NCI-H2196 treated with DMSO at 0.1 percent for 48 hours (cell line): ENCODE measurements around the gene DGKE.
A peak's percentile ranks its signal among the peaks of the same experiment; 100 is the strongest.

Source experiments
- DNase-seq: peaks from one replicate; lab custom pipeline; 2025; ENCODE audit not compliant: unreplicated experiment; lab: John Stamatoyannopoulos, UW

Gene DGKE

DNA sequence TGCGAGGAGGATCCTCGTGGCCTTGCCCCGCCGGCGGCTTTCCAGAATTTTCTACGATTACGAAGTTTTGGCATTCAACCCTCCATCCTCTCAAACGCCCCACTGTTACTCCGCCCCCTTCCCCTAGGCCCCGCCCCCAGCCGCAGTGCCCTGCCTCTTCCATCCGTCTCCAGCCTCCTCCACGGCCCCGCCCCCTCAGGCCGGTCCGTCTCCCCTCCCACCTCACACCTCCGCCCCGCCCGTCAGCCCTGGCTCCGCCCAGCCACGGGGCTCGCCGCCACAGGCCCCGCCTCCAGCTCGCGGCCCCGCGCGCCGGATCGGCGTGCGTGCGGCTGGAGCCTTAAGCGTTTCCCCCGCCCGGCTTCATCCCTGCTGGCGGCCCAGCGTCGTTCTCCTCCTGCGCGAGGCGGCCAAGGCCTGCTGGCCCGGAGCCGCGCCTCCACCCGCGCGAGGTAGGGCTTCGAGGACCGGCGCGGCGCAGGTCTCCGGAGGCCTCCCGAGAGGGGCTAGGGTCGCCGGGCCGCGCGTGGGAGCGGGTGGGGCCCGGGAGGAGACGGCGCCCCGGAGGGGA is at the start of gene DGKE, which contains the start of gene C17orf67:
Gene DGKE, plus strand, starts transcription at position 343 of the 571 bp plus-strand sequence. CDS start 645 bp downstream, outside the sequence.
Gene C17orf67, minus strand, starts transcription at position 112 of the 571 bp plus-strand sequence. CDS start 18,110 bp downstream, outside the sequence.
- peak; percentile 87 for DNase-seq

GRCh38 chr17:56785405-56785804 is 48.5 kb upstream of the DGKE start:
- DNase-seq: no peak

DNA sequence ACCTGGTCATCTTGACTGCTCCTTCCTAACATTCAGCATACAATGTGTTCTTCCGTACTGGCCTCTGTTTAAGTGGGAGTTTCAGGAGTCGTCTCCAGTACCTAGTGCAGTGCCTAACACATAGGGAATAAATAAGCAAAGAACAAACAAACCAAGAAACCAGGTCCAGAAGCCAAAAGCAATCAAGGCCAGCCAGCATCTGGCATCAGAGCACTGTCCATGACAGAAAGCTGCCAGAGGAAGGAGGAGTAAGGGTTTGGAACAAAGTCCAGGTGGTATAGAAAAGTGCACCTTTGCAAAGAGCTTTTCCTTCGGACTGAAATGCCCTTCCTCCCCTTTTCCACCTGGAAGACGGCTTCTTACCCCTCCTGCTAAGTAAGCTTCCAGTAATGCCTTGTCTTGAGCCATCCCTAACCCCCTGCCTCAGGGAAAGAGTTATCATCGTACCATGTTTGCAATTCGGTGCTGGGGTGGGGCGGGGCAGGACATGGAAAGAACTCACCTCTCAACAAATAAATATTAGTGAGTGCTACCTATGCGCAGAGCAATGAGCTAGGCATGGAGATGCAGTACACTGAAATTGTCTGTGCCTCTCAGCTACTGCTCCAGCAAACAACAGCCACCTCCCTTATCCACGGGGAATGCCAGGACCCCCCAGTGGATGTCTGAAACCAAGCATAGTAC is 47.8 kb upstream of the DGKE start:
- DNase-seq: no peak

- no peak for DNase-seq
Measured at GRCh38 chr17:56786989-56787482, 46.9 kb upstream of the DGKE start.

GRCh38 chr17:56792267-56792666 is 41.7 kb upstream of the DGKE start:
- no peak for DNase-seq

DNA sequence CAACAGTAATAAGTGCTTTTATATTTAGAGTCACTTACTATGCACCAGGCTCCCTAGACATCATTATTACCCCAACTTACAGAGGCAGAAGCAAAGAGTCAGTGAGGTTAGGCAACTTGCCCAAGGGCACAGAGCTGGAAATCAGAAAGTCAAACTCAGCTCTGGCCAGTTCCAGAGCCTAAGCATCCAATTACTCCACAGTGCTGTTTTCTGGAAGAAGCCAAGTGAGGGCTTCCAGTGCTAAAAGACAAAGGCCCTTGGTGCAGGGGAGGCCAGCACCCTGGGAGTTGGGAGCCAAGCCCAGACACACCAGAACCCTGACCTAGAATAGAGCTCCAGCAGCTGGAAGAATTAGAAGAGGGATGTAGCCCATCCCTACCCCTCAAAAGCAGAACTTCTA is 40.4 kb upstream of the DGKE start:
- DNase-seq: no peak

DNA sequence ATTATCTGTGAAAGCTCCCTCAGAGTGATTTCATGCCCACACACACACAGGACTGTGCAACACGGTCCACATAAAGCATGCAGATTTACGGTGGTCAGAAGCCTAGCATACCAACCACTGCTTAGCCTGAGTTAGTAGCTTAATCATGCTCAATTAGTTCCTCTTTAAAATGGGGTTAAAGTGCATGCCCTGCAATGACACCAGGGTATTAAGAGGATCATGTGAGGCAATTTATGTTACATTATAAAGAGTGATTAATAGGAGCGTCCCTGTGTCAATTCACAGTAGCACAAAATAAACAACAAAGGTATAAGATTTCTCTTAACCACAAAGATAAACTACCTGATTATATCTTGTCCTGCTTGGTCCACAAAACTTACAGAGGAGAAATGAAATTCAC is 40.0 kb upstream of the DGKE start:
- no peak for DNase-seq

GRCh38 chr17:56795221-56795865 is 38.6 kb upstream of the DGKE start:
- no peak for DNase-seq

- no peak for DNase-seq
Measured at GRCh38 chr17:56796536-56796935, 37.4 kb upstream of the DGKE start.

DNA sequence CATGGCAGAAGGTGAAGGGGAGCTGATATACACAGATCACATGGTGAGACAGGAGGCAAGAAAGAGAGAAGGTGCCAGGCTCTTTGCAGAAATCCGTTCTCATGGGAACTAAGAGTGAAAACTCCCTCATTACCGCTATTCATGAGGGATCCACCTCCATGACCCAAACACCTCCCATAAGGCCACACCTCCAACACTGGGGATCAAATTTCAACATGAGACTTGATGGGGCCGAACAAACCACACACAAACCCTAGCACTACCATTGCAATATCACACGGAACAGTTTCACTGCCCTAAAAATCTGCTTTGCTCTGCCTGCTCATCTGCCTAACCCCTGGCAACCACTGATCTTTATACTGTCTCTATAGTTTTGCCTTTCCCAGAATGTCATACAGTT is 35.0 kb upstream of the DGKE start:
- DNase-seq: no peak

DNA sequence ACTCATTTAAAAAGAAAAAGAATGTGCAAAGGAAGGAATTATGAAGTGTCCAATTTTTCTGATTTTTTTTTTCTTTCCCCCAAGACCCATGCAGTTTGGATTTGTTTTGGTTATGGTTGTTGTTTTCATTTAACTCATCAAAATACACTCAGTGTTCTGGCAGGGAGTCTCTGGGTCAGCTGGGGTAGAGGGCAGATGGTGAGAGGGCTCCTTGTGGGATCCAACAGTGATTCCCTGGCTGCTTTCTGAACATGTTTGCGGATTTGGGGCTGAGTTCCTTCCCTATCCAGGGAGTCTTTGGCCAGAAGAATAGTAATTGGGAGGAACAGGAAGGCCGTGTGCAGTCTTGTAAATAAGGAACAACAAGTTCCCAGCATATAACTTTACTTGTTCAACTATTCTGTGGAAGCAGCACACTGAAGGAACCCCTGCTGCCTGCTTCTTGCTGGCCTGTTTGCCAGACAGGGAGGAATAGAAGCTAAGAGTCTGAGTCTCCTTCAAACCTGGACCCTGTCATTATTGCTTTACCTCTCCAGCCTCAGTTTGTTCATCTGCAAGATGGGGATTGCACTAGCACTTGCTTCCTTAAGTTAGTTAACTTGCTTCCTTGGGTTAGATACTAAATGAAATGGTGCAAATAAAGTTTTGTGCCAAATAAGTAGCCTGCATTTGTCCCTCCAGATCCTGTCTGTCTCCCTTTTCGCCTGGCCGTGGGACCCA is 32.3 kb upstream of the DGKE start:
- no peak for DNase-seq

GRCh38 chr17:56803071-56803470 is 30.9 kb upstream of the DGKE start:
- DNase-seq: no peak

DNA sequence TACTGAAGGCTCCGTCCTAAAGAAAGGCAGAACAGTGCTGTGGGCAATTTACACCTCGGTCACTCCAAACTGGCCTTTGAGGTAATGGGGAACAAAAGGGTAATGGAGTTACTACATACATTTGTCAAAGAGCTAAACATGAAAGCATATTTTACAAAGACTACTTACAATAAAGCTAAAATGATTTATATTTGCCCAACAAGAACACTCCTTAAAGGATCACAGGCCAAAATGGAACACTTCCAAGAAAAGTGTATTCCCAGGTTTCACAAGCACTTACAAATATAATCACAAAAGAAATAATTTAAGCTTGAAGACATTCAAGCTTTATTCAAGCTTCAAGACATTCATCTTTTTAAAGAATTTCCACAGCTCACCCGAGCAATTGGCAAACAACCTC is 29.5 kb upstream of the DGKE start:
- no peak for DNase-seq

DNA sequence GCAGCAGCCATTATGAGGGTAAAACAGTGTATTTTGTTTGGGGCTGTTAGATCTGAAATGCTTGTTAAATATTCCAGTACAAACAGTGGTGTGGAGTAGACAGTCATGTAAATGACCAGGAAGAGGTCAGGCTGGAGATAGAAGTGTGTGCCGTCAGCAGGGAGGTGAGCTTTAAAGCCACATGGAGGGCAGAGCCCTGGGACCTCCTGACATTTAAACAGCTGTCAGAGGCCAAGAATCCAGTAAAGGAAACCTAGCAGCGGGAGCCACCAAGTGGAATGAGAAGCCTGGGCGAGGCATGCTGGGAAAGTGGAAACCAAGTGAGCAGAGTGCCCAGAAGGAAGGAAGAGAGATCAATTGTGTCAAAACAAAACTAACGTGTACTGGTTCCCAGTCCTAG is 27.0 kb upstream of the DGKE start:
- DNase-seq: no peak

DNA sequence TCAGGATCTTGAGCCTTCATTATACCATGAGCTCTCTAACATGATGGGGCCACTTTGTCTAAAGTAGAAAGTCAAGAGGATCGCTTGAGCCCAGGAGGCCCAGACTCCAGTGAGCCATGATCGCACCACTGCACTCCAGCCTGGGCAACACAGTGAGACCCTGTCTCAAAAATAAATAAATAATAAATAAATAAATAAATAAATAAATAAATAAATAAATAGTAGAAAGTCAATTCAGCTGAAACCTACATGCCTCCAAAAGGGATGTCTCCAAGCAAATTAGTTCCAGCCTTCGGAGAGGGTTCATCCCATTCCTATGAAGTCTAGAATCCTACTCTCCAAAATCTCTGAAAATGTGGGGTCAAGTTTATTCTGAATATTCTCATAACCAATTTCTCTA is 26.2 kb upstream of the DGKE start:
- no peak for DNase-seq

GRCh38 chr17:56808503-56808902 is 25.4 kb upstream of the DGKE start:
- no peak for DNase-seq

DNA sequence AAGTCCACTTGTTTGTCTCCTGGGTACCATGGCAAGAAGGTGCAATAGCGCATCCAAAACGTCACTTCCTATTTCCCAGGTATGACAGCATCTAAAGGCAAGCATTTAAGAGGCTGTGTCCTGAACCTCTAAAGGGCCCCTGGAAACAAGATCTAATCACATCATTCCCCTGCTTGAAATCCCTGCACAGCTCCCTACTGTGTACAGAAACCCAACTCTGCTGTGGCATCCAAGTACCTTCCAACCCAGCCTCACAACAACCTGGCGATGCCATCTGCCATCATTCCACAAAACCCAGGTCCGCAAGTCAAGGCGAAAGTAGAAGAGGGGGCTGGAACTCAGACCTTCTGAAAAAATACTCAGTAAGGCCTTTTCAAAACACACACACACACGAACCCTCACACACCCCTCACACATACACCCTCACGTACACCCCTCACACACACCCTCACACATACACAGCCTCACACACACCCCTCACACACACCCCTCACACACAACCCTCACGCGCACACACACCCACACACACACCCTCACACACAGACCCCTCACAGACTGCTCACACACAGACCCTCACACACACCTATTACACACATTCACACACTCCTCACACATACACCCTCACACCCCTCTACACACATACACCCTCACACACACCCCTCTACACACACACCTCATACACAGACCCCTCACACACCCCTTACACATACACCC is 24.7 kb upstream of the DGKE start:
- DNase-seq: no peak

DNA sequence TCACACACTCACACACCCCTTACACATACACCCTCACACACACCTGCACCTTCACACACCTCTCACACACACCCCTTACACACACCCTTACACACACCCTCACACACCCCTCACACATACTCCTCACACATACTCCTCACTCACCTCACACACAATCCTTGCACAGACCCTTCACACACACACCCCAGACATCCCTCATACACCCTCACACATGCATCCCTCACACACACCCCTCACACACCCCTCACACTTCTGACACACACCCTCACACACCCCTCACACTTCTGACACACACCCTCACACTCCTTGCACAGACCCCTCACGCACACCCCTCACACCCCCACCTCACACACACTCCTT is 24.2 kb upstream of the DGKE start:
- DNase-seq: no peak

- no peak for DNase-seq
Measured at GRCh38 chr17:56810343-56810742, 23.6 kb upstream of the DGKE start.

DNA sequence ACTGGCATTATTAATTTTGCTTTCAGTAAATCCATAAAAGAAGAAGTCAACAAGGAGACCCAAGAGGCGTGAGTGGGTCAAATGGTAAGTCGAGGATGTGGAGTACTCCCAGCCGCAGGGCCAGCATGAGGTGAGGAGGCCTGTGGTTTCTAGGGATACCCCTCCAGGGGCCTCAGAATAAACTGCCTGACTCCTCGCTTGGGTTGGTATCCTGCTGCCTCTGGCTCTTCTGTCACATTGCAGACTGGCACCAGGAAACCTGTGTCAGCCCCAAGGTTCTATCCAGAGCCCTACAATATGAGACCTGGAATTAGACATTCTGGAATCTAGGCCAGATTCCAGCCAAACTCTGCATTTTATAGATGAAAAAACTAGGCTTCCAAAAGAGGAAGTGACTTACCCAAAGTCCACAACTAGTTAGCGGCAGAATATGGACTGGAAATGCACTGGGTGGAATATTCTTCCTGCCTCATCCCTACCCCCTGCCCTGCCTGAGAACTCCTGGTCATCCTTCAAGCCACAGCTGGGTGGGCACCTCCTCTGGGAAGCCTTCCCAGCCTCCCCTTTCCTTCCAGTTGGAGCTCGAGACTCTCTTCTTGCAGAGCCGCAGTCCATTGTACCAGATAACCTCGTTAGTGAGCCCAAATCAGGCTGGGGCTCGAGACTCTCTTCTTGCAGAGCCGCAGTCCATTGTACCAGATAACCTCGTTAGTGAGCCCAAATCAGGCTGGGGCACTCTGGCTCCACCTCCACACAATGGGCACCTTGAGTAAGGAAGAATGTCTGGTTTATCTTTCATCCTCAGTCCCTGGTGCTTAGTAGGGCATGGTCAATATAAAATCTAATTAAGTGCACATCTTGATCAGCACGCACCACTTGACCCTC is 22.8 kb upstream of the DGKE start:
- no peak for DNase-seq
